HUDEP-2 (cell line): ENCODE results near the gene TMEM131.
"Not testable (repeated sequence)": the region's sequence is repeated elsewhere in the genome, so short reads cannot be mapped to it uniquely, and the experiment has no call there.

ENCODE experiments used
- DNase-seq, 76 experiments: peaks; one replicate each; lab custom pipeline; 2025; ENCODE audit not compliant: unreplicated experiment in 76 of 76; lab: John Stamatoyannopoulos, UW

Gene TMEM131

GRCh38 chr2:97917668-97918067 is 78.1 kb downstream of the TMEM131 start:
- not testable (repeated sequence) for DNase-seq

DNA sequence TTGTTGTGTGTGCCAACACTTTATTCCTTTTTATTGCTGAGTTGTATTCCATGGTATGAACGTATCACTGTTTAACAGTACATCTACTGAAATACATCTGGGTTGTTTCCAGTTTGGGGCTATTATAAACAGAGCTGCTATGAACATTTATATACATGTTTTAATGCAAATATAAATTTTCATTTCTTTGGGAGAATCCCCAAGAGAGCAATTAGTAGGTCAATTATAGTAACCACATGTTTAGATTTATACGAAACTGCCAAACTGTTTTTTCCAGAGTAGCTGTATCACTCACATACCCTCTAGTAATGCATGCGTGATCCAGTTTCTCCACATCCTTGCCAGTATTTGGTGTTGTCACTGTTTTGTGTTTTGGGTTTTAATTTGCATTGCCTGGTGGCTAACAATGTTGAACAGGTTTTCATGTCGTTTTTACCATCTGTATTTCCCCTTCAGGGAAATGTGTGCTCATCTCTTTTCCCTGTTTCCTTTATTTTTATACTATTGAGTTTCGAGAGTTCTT is 81.0 kb downstream of the TMEM131 start:
- no peak for DNase-seq

- DNase-seq, result no peak
Measured at GRCh38 chr2:97913846-97914245, 81.9 kb downstream of the TMEM131 start.

GRCh38 chr2:97911922-97912575 is 83.7 kb downstream of the TMEM131 start:
- no peak for DNase-seq

DNA sequence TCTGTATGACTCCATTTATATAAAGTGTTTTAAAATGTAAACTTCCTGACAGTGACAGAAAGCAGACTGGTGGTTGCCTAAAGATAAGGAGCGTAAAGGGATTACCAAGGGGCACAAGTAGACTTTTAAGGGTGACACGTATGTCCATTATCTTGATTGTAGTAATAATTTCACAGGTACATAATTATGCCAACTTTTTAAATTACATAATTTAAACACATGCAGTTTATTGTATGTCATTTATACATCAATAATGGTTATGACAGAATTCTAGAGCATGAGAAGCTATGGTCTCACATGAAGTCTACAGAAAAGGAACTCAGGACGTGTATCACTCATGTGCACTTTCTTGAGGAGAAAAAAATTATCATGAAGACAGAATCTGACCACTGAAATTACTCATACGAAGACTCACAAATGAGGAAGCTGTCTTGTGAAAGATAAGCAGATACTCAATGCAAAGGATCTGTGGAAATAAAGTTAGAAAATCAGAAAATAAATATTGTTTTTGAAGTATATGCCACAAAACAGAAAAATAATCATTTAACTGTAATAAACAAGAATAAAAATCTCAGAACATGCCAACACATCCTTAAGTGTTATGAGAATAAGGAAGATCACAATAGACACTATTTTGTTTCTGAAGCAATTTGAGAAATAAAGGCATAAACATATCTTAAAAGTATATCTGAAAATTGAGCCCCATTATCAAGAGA is 84.4 kb downstream of the TMEM131 start:
- peak in 35 of 76 experiments; percentile 13 to 80 (median 47) for DNase-seq

DNA sequence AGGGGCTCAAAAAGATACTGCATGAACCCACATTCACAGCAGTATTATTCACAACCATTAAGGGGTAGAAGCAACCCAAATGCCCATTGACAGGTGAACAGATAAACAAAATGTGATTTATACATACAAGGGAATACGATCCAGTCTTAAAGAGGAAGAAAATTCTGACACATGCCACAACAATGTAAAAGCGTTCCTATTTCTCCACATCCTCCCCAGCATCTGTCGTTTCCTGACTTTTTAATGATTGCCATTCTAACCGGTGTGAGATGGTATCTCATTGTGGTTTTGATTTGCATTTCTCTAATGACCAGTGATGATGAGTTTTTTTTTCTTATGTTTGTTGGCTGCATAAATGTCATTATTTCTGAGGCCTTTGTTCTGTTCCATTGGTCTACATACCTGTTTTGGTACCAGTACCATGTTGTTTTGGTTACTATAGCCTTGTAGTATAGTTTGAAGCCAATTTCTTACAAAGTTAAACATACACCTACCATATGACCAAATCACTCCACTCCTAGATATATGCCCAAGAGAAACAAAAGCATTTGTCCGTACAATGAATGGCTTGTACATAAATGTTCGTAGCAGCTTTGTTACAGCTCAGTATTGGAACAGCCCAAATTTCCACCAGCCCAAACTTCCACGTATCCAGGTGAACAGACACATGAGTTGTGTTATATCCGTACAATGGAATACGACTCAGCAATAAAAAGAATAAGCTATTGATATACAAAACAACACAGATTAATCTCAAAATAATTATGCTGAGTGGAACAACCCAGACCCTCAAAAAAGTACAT is 85.1 kb downstream of the TMEM131 start:
- no peak for DNase-seq

DNA sequence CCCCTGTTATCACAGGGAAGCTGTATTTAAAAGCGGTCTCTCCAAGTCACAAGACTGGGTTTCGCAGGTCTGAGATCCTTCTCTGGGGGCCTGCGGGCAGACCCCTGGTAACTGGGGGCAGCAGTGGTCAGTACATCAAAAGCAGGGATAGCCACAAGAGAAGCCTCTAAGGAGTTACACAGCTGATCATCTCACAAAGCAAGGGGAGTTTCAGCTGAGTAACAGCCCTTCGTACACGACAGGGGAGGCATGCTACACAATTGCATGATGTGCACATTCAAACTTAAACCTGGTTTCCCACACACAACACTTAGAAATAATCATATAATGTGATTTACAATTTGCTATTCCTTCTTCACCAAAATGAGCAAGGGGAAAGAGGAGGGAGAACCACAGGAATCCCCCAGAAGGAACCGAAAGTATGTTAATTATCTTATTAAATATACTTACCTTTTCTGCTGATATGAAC is 87.5 kb downstream of the TMEM131 start:
- no peak for DNase-seq

DNA sequence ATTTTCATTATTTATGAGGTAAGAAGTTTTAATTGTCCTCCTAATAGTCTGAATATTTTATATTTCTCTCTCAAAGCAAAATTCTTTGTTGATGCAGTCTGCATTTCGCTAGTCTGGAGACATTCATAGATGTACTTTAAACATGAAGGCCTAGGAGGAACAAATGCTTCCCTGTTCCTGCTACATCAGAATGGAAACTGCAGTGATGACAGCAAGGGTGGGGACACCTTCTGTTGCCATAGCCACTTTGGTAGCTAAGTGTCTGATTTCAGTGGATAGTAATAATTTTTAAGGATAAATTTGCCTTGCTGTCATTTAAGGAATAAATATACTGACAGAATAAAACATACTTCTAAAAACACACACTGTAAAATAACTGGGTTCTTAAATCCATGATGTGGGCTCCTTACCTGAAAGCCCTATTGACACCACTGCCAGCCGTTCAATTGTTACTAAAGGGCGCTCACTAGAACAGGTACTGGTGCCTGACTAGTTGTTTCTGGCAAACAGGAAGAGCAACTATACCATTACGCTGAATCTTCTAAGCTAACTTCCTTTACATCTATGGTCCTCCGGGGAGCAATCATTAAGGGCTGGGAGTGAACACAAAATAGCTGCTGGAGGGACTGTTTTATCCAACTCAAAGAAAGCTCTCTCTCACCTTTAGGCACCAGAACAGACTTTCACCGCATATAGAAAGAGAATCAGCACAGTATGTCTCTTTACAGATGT is 88.2 kb downstream of the TMEM131 start:
- DNase-seq, result no peak

- peak in 23 of 76 experiments; percentile 1 to 50 (median 20) for DNase-seq
Measured at GRCh38 chr2:97906307-97906706, 89.4 kb downstream of the TMEM131 start.

DNA sequence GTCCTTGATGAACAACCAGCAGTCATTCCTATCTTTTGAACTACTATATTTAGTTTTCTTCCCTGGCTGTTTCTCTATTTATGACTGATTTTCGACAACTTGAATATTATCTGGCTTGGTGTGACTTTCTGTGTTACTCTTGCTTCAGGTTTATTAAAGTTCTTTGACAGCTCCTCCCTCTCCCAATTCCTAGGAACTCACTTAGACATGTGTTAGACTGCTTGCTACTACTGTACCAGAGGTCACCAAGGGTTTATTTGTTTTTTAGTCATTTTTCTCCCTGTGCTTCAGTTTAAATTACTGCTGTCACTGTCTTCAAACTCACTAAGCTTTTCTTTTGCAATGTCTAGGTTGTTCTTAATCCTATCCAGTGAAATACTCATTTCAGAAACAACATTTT is 90.5 kb downstream of the TMEM131 start:
- no peak for DNase-seq

GRCh38 chr2:97901862-97902261 is 93.9 kb downstream of the TMEM131 start:
- DNase-seq, result no peak

GRCh38 chr2:97900806-97901205 is 94.9 kb downstream of the TMEM131 start:
- no peak for DNase-seq

DNA sequence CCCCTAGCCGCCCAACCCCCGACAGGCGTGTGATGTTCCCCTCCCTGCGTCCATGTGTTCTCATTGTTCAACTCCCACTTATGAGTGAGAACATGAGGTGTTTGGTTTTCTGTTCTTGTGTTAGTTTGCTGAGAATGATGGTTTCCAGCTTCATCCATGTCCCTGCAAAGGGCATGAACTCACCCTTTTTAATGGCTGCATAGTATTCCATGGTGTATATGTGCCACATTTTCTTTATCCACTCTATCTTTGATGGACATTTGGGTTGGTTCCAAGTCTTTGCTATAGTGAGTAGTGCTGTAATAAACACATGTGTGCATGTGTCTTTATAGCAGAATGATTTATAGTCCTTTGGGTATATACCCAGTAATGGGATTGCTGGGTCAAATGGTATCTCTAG is 102.7 kb downstream of the TMEM131 start:
- not testable (repeated sequence) for DNase-seq

GRCh38 chr2:97891611-97892010 is 104.1 kb downstream of the TMEM131 start:
- no peak for DNase-seq

GRCh38 chr2:97889156-97889555 is 106.6 kb downstream of the TMEM131 start:
- DNase-seq, result no peak

- DNase-seq, result no peak
Measured at GRCh38 chr2:97885841-97886240, 109.9 kb downstream of the TMEM131 start.

GRCh38 chr2:97880334-97880733 is 115.4 kb downstream of the TMEM131 start:
- DNase-seq, result no peak

GRCh38 chr2:97878865-97879264 is 116.9 kb downstream of the TMEM131 start:
- DNase-seq, result peak in 14 of 76 experiments; percentile 2 to 24 (median 8)

GRCh38 chr2:97878317-97878716 is 117.4 kb downstream of the TMEM131 start:
- not testable (repeated sequence) for DNase-seq

GRCh38 chr2:97871096-97871780 is 124.5 kb downstream of the TMEM131 start:
- DNase-seq, result no peak
